HUES6 (cell line): Measurements from ENCODE around the gene KCNJ18.
"Not testable (repeated sequence)": the region's sequence is repeated elsewhere in the genome, so short reads cannot be mapped to it uniquely, and the experiment has no call there.

ENCODE experiments used
- H3K27ac ChIP-seq: 2 replicates; pipeline ENCODE4 v1.7.0; 2013; ENCODE audit warnings: low read depth, mild to moderate bottlenecking, low read length, inconsistent platforms
- H3K27me3 ChIP-seq: 2 replicates; pipeline ENCODE4 v1.6.1; 2013; ENCODE audit warnings: low read length; ENCODE audit not compliant: control insufficient read depth, insufficient read depth
- H3K36me3 ChIP-seq: 2 replicates; pipeline ENCODE4 v1.6.1; 2013; ENCODE audit warnings: low read length; ENCODE audit not compliant: control insufficient read depth, insufficient read depth
- H3K4me1 ChIP-seq: 2 replicates; pipeline ENCODE4 v1.6.1; 2013; ENCODE audit warnings: low read length; ENCODE audit not compliant: control insufficient read depth, insufficient read depth
- H3K4me3 ChIP-seq: 2 replicates; pipeline ENCODE4 v1.5.1; 2013; ENCODE audit warnings: low read depth, low read length
- H3K9ac ChIP-seq: one replicate; pipeline ENCODE4 v1.6.1; 2013; ENCODE audit warnings: mild to moderate bottlenecking, low read length
- H3K9me3 ChIP-seq: 2 replicates; pipeline ENCODE4 v1.6.1; 2013; ENCODE audit warnings: low read depth, low read length; ENCODE audit not compliant: control insufficient read depth, insufficient read depth

Gene KCNJ18

GRCh38 chr17:21719511-21720226 is 27.3 kb downstream of the KCNJ18 start:
- H3K27me3 ChIP-seq, H3K27ac ChIP-seq, H3K9ac ChIP-seq, H3K4me3 ChIP-seq, H3K4me1 ChIP-seq, H3K36me3 ChIP-seq: not testable (repeated sequence)
- H3K9me3 ChIP-seq = peaks cover 24% of the 10 kb centered on the region; the same call in 1 of the 2 replicates

DNA sequence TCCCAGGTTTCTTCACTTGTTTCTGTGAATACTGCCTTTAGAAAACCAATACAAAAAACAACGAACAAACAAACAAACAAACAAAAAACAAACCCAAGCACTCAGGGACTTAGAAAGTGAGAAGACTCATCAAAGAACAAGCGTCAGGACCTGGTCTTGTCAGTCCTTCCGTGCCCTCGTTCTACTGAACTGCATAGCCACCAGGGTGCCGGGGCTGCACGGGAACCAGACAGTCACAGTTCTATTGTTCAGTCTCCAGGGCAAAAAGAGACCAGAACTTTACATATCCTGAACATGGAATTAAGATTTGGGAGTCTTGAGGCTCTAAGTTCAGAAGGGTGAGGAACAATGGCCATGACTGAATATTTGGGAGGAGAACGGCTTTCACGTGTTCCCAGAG is 28.2 kb downstream of the KCNJ18 start:
- H3K4me1 ChIP-seq, H3K36me3 ChIP-seq, H3K27me3 ChIP-seq, H3K27ac ChIP-seq, H3K9ac ChIP-seq, H3K4me3 ChIP-seq: not testable (repeated sequence)
- peaks cover 20% of the 10 kb centered on the region; the same call in 1 of the 2 replicates for H3K9me3 ChIP-seq

GRCh38 chr17:21722268-21722667 is 29.9 kb downstream of the KCNJ18 start:
- H3K4me1 ChIP-seq, H3K9ac ChIP-seq, H3K4me3 ChIP-seq, H3K36me3 ChIP-seq, H3K27ac ChIP-seq, H3K27me3 ChIP-seq: not testable (repeated sequence)
- H3K9me3 ChIP-seq = peaks cover 22% of the 10 kb centered on the region; the same call in 1 of the 2 replicates

DNA sequence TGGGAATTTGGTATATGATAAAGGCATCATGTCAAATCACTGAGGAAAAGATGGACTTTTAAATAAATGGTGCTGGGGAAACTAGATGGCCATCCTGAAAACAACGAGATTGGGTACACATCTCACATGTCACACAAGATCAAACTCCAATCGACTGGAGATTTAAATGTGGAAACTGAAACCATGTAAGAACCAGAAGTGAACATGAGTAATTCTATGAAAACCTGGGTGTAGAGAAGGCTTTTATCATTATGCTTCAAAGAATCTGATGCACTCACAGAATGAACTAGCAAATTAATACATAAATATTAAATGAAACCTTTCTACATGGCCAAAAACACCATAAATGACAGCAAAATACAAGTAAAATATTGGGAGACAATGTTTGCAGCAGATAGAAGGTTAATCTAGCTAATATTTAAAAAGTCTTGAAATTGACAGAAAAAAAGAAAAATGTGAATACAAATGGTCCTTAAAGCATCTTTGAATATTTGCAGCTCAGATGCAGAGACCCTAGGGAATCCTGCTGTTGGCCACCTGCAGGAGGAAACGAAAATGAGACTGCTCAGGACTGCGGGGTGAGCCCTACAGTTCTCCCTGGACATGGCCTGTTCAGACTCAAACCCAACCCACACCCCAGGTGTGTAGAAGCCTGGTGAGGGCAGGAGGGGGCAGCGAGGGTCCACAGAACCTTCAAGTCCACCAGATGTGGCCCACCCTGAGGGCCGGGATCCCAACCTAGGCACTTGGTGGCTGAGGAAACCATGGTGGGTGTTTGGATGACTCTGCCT is 32.1 kb downstream of the KCNJ18 start:
- not testable (repeated sequence) for H3K36me3 ChIP-seq, H3K27ac ChIP-seq, H3K4me3 ChIP-seq, H3K9ac ChIP-seq, H3K27me3 ChIP-seq, H3K4me1 ChIP-seq
- H3K9me3 ChIP-seq = peaks cover 13% of the 10 kb centered on the region; the same call in 1 of the 2 replicates

DNA sequence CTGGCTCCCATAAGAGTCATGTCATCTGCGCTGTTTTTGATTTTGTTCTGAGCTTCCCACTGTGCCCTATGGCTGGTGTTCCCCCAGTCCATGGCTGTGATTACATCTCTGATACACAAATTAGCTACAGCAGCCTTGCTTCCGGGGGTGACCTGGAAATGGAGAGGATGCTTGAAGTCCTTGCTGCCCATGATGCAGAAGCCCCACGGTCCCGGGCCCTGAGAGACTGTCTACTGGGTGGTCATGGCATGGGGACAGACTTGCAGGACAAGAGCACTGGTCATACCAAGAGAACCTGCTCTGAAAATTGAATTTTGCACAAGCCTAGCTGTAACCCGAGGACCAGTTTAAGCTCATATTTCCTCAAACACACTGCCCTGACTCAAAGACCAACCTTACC is 38.8 kb downstream of the KCNJ18 start:
- peaks cover 22% of the 10 kb centered on the region; the same call in 1 of the 2 replicates for H3K9me3 ChIP-seq
- H3K36me3 ChIP-seq, H3K9ac ChIP-seq, H3K27ac ChIP-seq, H3K4me1 ChIP-seq, H3K4me3 ChIP-seq, H3K27me3 ChIP-seq: not testable (repeated sequence)

GRCh38 chr17:21733931-21734330 is 41.6 kb downstream of the KCNJ18 start:
- not testable (repeated sequence) for H3K36me3 ChIP-seq, H3K9ac ChIP-seq, H3K27ac ChIP-seq, H3K4me1 ChIP-seq, H3K4me3 ChIP-seq, H3K27me3 ChIP-seq
- H3K9me3 ChIP-seq = peaks cover 25% of the 10 kb centered on the region; the same call in 1 of the 2 replicates

DNA sequence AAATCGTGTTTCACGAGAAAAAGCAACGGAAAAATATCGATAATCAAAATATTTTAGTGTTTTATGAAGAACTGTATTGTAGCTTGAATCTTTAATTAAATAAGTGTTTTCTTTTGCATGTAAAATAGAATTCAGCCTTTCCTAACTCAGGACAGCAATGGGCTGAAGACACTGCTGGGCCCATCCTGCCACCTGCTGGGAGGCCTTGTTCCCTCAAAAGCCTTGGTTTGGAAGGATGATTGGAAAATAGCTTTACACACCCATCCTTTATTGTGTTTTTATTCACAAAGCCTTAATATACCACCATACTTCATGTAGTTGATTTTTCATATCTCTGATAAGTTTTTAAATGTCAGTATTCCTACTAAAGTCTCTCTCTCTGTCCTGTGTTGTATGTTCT is 43.5 kb downstream of the KCNJ18 start:
- H3K27me3 ChIP-seq, H3K4me3 ChIP-seq, H3K27ac ChIP-seq, H3K36me3 ChIP-seq, H3K4me1 ChIP-seq, H3K9ac ChIP-seq: not testable (repeated sequence)
- peaks cover 19% of the 10 kb centered on the region; the same call in 1 of the 2 replicates for H3K9me3 ChIP-seq

DNA sequence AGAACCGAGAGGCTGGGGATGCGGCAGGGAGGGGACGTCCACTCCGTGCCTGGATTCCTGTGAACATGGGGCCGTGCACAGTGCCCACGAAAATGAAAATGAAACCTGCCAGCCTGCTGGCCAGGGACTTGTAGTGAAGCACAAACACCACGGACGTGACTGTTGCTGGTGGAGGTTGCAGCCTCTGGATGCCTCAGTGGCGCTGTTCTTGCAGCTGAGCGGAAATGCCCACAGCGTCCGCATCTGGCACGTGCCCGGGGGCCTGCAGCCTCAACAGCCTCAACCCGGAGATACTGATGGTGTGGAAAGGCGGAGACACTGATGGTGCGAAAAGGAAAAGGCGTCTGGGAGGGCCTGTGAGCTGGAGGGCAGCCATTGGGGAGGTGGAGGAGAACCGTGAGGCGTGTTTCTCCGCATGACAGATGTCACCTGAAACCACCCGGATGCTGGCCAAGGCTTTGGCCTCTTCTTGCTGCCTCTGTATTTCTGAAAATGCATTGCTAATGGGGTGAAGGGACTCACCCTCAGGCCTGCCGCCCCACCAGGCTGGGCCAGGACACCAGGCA is 44.8 kb downstream of the KCNJ18 start:
- not testable (repeated sequence) for H3K4me3 ChIP-seq, H3K9ac ChIP-seq, H3K36me3 ChIP-seq, H3K27me3 ChIP-seq, H3K27ac ChIP-seq, H3K4me1 ChIP-seq
- peaks cover 14% of the 10 kb centered on the region; the same call in 1 of the 2 replicates for H3K9me3 ChIP-seq

DNA sequence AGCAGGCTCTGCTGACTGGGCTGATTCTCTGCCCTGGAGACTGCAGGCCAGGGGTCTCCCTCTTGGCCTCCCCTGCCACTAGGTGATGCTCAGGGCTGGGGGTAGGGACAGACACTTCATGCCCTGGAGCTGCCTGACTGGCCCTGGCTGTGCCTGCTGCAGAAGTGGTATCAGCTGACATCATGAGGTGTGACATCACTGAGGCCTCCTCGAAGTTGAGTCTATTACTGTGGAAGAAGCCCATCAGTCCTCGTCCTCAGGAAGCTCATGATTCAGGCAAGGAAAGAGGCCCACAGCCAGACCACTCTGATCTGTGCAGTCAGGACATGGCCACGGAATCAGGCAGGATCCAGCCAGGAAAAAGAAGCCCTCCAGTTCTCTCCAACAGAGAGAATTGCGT is 45.9 kb downstream of the KCNJ18 start:
- H3K27me3 ChIP-seq, H3K9ac ChIP-seq, H3K4me3 ChIP-seq, H3K36me3 ChIP-seq, H3K4me1 ChIP-seq, H3K27ac ChIP-seq: not testable (repeated sequence)
- H3K9me3 ChIP-seq = peaks cover 17% of the 10 kb centered on the region; the same call in 1 of the 2 replicates

- H3K9ac ChIP-seq, H3K4me3 ChIP-seq, H3K4me1 ChIP-seq, H3K27ac ChIP-seq, H3K27me3 ChIP-seq, H3K36me3 ChIP-seq: not testable (repeated sequence)
- peaks cover 14% of the 10 kb centered on the region; the same call in 1 of the 2 replicates for H3K9me3 ChIP-seq
Observed at GRCh38 chr17:21738877-21739474, 46.7 kb downstream of the KCNJ18 start.

DNA sequence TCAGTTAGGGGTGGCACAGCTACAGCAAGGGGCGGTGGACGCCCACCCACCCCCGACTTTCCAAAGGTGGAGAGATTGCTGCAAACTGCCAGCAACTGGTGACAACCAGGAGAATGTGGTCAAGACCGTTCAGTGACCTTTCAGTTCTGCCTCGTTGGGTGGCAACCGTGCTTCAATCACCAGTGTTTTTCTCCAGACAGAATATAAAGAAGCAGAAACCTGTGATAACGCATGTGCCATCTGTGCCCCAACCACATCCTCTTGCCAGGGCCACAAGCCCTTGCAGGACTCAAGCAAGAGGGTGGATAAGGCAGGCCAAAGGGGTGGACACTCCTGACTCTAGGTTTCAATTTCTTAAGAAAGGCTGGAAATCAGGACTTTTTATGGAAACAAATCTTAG is 47.2 kb downstream of the KCNJ18 start:
- H3K9ac ChIP-seq, H3K4me3 ChIP-seq, H3K36me3 ChIP-seq, H3K27me3 ChIP-seq, H3K4me1 ChIP-seq, H3K27ac ChIP-seq: not testable (repeated sequence)
- H3K9me3 ChIP-seq = peaks cover 12% of the 10 kb centered on the region; the same call in 1 of the 2 replicates
